CD4-positive, alpha-beta T cell treated with Interleukin-17A for 4 hours (primary cell): Measurements from ENCODE around the gene NRXN3.

ENCODE experiments used
- DNase-seq: peaks from one replicate; pipeline ENCODE4 v3.0.0-alpha.2; 2020; ENCODE audit warnings: mixed read lengths

The NRXN3 gene

GRCh38 chr14:79179985-79180384 is 1009.8 kb downstream of the NRXN3 start:
- DNase-seq, result no peak

- DNase-seq, result no peak
These were observed 1010.5 kb downstream of the NRXN3 start for GRCh38 chr14:79180656-79181055.

- DNase-seq, result no peak
These were observed 1016.4 kb downstream of the NRXN3 start for GRCh38 chr14:79186523-79186922.

GRCh38 chr14:79193689-79194477 is 1023.7 kb downstream of the NRXN3 start:
- no peak for DNase-seq

- DNase-seq, result no peak
These were observed 1026.0 kb downstream of the NRXN3 start for GRCh38 chr14:79196216-79196615.

- no peak for DNase-seq
These were observed 1027.3 kb downstream of the NRXN3 start for GRCh38 chr14:79197516-79197915.

GRCh38 chr14:79199217-79199616 is 1029.0 kb downstream of the NRXN3 start:
- DNase-seq, result no peak

GRCh38 chr14:79201564-79202207 is 1031.5 kb downstream of the NRXN3 start:
- DNase-seq, result no peak

GRCh38 chr14:79204591-79204990 is 1034.4 kb downstream of the NRXN3 start:
- no peak for DNase-seq

- DNase-seq, result no peak
These were observed 1039.2 kb downstream of the NRXN3 start for GRCh38 chr14:79209418-79209817.

- no peak for DNase-seq
These were observed 1055.6 kb downstream of the NRXN3 start for GRCh38 chr14:79225815-79226214.

- DNase-seq, result no peak
These were observed 1059.3 kb downstream of the NRXN3 start for GRCh38 chr14:79229383-79229909.

- DNase-seq, result no peak
These were observed 1072.5 kb downstream of the NRXN3 start for GRCh38 chr14:79242666-79243065.

GRCh38 chr14:79246173-79246572 is 1076.0 kb downstream of the NRXN3 start:
- DNase-seq, result no peak

- no peak for DNase-seq
These were observed 1078.0 kb downstream of the NRXN3 start for GRCh38 chr14:79248126-79248525.

GRCh38 chr14:79248771-79249170 is 1078.6 kb downstream of the NRXN3 start:
- DNase-seq, result no peak

- no peak for DNase-seq
These were observed 1081.1 kb downstream of the NRXN3 start for GRCh38 chr14:79251278-79251677.

- DNase-seq, result no peak
These were observed 1083.4 kb downstream of the NRXN3 start for GRCh38 chr14:79253576-79253975.

GRCh38 chr14:79254069-79254775 is 1084.0 kb downstream of the NRXN3 start:
- DNase-seq, result no peak

GRCh38 chr14:79256380-79256779 is 1086.2 kb downstream of the NRXN3 start:
- DNase-seq, result no peak

- no peak for DNase-seq
These were observed 1090.2 kb downstream of the NRXN3 start for GRCh38 chr14:79260406-79260805.

- no peak for DNase-seq
These were observed 1095.3 kb downstream of the NRXN3 start for GRCh38 chr14:79265366-79265946.

- DNase-seq, result no peak
These were observed 1100.2 kb downstream of the NRXN3 start for GRCh38 chr14:79270361-79270760.
